IPS DF 19.7 (cell line): ENCODE results near the gene DIS3L2.
"Not testable (repeated sequence)": the region's sequence is repeated elsewhere in the genome, so short reads cannot be mapped to it uniquely, and the experiment has no call there.

Experiments used
- DNase-seq: peaks from one replicate; pipeline ENCODE4 v3.0.0-alpha.2; 2013; ENCODE audit warnings: low read depth, low spot score

DIS3L2 gene

GRCh38 chr2:232293191-232293590, 331.7 kb downstream of the DIS3L2 start:
- DNase-seq, result no peak

- DNase-seq, result no peak
These were observed 334.5 kb downstream of the DIS3L2 start for GRCh38 chr2:232295971-232296370.

GRCh38 chr2:232296776-232297525, 335.4 kb downstream of the DIS3L2 start:
- DNase-seq, result no peak

- no peak for DNase-seq
These were observed 337.6 kb downstream of the DIS3L2 start for GRCh38 chr2:232299084-232299483.

GRCh38 chr2:232299927-232300674, 338.6 kb downstream of the DIS3L2 start:
- no peak for DNase-seq

- DNase-seq, result no peak
These were observed 339.4 kb downstream of the DIS3L2 start for GRCh38 chr2:232300894-232301387.

GRCh38 chr2:232304236-232304635, 342.7 kb downstream of the DIS3L2 start:
- DNase-seq, result no peak

GRCh38 chr2:232306741-232307305, 345.3 kb downstream of the DIS3L2 start:
- no peak for DNase-seq

GRCh38 chr2:232307854-232308253, 346.3 kb downstream of the DIS3L2 start:
- DNase-seq, result no peak

GRCh38 chr2:232308986-232309385, 347.5 kb downstream of the DIS3L2 start:
- DNase-seq, result no peak

GRCh38 chr2:232309592-232309991, 348.1 kb downstream of the DIS3L2 start:
- DNase-seq, result no peak

- no peak for DNase-seq
These were observed 348.6 kb downstream of the DIS3L2 start for GRCh38 chr2:232310121-232310520.

- DNase-seq, result no peak
These were observed 349.2 kb downstream of the DIS3L2 start for GRCh38 chr2:232310696-232311095.

- DNase-seq, result not testable (repeated sequence)
These were observed 352.1 kb downstream of the DIS3L2 start for GRCh38 chr2:232313645-232314044.

- no peak for DNase-seq
These were observed 353.8 kb downstream of the DIS3L2 start for GRCh38 chr2:232315049-232315922.

- DNase-seq, result no peak
These were observed 354.4 kb downstream of the DIS3L2 start for GRCh38 chr2:232315923-232316299.

- no peak for DNase-seq
These were observed 355.2 kb downstream of the DIS3L2 start for GRCh38 chr2:232316461-232317330.

GRCh38 chr2:232318169-232318855, 356.8 kb downstream of the DIS3L2 start:
- no peak for DNase-seq

GRCh38 chr2:232319067-232319802, 357.7 kb downstream of the DIS3L2 start:
- no peak for DNase-seq
